ENCODE measurements around the gene SPAST.
"Not testable (repeated sequence)": the region's sequence is repeated elsewhere in the genome, so short reads cannot be mapped to it uniquely, and the experiment has no call there.

SPAST gene

DNA sequence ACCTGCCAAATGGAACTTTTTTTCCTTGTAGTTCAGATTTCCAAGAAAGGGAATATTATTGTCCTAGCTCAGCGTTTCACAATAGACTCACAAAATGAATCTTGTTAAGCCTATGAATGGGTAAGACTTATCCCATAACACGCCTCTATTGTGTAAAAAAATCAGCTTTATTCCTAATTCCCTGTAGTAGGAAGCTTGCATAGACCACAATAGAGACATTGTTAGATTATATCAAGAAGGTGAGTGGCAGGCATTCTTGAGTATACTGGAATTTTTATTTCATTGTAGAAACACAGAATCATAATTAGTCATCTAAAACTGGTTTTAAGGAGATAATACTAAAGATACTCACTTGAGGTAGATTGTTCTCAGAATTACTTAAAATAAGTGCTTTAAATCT is 55.8 kb downstream of the SPAST start:
- no peak for DNase-seq (ENCODE audit: low read depth in 2 of 3, low spot score in 2 of 3)

DNA sequence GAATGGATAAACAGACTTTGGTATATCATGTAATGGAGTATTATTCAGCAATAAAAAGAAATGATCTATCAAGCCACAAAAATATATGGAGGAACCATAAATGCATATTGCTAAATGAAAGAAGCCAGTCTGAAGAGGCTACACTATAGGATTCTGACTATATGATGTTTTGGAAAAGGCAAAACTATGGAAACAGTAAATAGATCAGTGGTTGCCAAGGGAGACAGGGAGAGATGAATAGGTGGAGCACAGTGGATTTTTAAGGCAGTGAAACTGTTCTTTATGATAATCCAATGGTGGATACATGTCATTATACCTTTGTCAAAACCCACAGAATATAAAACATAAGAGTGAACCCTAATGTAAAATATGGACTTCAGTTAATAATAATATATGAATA is 61.3 kb downstream of the SPAST start:
- no peak for DNase-seq (ENCODE audit: low read depth in 2 of 3, low spot score in 2 of 3)

DNA sequence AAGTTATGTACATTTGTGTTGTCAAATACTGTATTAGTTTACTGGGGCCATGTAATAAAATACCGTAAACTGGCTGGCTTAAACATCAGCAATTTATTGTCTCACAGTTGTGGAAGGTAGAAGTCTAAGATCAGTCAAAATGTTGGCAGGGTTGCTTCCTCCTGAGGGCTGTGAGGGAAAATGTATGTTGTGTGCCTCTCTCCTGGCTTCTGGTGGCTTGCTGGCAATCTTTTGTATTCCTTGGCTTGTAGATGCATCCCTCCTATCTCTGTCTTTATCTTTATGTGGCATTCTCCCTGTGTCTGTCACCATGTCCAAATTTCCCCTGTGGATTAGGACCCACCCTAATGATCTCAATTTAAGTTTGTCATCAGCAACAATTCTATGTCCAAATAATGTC is 65.3 kb downstream of the SPAST start:
- no peak for DNase-seq (ENCODE audit: low read depth in 2 of 3, low spot score in 2 of 3)

DNA sequence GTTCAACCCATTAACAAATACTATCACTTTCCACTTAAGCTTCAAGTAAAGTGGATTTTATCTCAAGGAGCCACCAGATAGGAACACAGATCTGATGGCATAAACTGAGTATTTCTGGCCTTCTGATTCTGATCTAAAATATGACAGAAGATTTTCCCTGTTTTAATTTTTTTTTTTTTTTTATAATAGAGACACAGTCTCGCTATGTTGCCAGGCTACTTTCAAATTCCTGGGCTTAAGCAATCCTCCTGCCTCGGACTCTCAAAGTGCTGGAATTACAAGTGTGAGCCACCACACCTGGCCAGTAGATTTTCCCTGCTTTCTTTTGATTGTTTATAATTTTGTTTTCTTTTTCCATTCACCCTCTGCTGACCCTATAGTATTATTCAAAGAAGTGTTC is 65.7 kb downstream of the SPAST start:
- DNase-seq (ENCODE audit: low read depth in 2 of 3, low spot score in 2 of 3) = no peak

DNA sequence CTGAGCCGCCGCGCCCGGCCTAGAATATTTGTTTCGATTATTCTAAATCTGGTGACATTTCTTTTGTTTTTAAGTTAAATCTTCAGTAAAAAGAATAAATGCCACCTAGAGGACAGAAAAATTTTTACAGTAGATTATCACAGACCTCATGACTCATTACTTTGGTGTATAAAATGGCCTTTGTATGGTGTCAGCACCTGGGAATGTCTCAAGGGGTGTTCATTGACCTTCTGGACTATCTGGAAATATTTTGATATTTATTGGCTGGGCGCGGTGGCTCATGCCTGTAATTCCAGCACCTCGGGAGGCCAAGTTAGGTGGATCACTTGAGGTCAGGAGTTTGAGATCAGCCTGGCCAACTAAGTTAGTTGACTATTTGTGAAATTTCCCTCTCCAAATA is 72.1 kb downstream of the SPAST start:
- DNase-seq (ENCODE audit: low read depth in 2 of 3, low spot score in 2 of 3) = no peak

DNA sequence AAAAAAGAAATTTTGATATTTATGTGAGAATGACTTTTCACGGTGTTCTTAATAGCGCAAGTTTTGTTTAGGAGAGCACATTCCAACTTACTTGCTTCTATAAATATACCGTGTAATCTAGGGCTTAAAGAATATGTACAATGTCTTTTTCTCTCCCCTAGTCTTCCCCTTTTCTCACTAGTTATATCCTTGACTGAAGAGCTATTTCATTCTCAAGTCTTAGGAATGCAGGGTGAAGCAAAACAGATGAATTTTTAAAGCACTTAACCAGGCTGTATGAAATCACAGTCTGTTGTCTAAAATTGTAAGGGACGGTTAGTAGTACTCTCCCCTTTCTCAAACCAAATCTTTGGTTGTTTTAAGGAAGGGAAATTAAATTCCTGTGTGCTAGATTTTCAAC is 72.7 kb downstream of the SPAST start:
- no peak for DNase-seq (ENCODE audit: low read depth in 2 of 3, low spot score in 2 of 3)

DNA sequence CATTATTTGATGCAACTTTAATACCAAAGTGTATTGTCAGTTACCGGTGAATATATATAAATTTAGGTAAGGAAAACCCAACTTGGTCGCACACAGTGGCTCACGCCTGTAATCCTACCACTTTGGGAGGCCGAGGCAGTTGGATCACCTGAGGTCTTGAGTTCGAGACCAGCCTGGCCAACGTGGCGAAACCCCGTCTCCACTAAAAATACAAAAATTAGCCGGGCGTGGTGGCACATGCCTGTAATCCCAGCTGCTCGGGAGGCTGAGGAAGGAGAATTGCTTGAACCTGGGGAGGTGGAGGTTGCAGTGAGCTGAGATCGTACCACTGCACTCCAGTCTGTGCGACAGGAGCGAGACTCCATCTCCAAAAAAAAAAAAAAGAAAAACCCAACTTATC is 88.2 kb downstream of the SPAST start:
- DNase-seq (ENCODE audit: low read depth in 2 of 3, low spot score in 2 of 3) = not testable (repeated sequence)

DNA sequence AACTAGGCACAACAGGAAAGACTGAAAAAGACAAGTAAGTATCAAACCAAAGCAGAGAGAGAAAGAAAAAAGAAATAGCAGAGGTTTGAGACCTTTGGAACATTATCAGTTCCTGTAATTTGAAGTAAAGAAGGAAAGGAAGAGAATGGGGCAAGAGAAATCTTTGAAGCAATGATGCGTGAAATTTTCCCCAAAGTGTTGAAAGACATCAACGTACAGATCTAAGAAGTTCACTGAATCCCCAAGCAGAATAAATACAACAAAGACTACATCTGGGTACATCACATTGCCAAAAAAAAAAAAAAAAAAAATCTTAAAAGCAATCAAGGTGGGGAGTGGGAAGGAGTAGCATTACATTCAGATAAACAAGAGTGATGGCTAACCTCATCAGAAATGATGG is 96.3 kb downstream of the SPAST start:
- no peak for DNase-seq (ENCODE audit: low read depth in 2 of 3, low spot score in 2 of 3)

DNA sequence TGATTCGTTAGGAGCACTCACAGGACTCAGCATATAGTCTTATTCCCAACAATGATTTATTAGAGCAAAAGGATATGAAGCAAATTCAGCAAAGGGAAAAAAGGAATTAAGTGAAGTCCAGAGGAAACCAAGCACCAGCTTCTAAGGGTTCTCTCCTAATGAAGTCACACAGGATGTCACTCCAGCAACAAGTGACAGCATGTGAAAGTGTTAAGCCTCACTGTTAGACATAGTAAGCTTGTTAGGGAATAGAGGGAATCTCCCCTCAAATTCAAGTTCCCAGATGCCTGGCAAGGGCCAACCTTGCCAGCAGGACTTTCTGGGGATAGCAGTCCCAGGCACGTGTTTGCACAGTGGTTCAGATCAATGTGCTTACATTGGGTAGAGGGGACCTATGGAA is 97.9 kb downstream of the SPAST start:
- no peak for DNase-seq (ENCODE audit: low read depth in 2 of 3, low spot score in 2 of 3)

DNA sequence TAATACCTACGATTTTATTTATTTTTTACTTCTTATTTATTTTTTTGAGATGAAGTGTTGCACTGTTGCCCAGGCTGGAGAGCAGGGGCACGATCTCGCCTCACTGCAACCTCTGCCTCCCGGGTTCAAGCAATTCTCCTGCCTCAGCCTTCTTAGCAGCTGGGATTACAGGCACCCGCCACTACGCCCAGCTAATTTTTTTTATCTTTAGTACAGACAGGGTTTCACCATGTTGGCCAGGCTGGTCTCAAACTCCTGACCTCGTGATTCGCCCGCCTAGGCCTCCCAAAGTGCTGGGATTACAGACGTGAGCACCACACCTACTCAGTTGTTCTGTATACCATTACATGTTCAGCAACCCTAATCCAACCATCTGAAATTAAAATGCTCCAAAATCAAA is 100.9 kb downstream of the SPAST start:
- DNase-seq (ENCODE audit: low read depth in 2 of 3, low spot score in 2 of 3) = not testable (repeated sequence)

DNA sequence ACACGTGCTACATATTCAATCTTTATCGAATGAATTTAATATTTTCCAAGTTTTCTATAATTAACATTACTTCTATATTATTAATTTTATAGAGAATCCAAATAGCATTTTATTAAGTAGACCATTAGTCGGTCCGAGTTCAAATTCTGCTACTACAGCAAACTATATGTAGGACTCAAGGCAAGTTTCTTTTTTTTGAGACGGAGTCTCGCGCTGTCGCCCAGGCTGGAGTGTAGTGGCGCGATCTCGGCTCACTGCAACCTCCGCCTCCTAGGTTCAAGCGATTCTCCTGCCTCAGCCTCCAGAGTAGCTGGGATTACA is 101.6 kb downstream of the SPAST start:
- not testable (repeated sequence) for DNase-seq (ENCODE audit: low read depth in 2 of 3, low spot score in 2 of 3)

DNA sequence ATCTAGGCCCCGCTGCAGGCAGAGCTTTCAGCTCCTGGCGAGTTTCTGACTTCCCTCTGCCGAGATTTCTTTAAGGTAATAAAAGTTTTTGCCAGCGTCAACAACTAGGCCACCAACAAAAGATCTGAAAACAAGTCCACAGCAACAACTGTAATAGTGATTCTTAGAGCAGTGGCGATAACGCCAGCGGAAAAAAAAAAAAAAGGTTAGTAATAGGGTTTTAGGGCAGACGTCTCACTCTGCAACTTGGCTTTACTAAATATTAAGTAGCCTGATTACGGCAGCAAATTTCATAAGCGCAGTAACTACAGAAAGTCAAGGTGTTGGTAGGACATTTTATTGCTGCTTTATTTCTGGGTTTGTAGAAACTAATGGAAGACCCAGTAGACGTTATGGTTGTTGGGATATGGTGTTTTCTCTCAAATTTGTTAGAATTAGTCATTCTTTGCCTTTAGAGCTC is 102.8 kb downstream of the SPAST start:
- no peak for DNase-seq (ENCODE audit: low read depth in 2 of 3, low spot score in 2 of 3)

DNA sequence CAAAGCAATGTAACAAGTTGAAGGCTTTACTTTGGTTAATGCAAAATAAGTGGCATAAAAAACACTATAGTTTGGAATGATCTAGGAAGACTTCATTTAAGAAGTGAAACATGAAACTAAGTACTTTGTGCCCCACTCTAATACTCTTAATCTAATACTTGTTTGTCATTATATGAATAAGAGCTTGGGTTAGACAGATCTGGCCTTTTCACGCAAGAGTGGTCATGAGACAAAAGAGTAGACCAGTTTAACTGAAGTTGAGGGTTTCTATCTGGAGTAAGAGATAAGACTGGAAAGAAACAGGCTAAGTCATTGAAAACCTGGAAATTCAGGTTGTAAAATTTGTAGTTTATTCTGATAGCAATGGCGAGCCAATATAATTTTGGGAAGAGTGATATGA is 105.2 kb downstream of the SPAST start:
- no peak for DNase-seq (ENCODE audit: low read depth in 2 of 3, low spot score in 2 of 3)

DNA sequence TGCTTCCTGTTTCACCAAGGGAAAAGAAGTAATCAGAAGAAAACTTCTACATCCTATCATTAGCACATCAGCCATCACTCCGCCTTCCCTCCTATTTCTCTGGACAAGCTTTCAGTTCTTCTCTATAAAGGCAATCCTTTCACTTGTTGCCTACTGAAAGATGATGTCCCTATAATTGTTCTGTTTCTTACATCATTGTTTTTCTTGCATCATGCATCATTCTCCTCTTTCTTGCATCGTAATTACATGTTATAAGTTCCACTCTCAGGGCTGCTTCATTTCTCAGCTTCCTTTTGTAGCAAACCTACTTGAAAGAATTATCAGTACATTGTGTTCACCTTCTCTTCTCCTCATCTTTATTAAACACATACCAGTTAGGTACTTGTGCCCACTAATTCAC is 109.5 kb downstream of the SPAST start:
- no peak for DNase-seq (ENCODE audit: low read depth in 2 of 3, low spot score in 2 of 3)

DNA sequence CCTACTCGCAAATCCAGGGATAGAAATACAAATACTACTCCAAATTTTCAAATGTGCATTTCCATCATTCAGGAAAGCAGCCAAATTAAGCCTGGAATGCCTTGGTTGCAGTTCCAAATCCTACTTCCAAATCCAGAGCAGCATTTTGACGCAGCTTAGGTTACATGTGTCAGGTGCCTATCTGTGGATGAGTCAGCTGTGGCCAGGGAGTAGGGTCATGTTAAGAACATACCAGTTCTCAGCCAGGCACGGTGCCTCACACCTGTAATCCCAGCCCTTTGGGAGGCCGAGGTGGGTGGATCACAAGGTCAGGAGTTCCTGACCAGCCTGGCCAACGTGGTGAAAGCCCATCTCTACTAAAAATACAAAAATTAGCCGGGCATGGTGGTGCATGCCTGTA is 119.3 kb downstream of the SPAST start:
- DNase-seq (ENCODE audit: low read depth in 2 of 3, low spot score in 2 of 3) = no peak

DNA sequence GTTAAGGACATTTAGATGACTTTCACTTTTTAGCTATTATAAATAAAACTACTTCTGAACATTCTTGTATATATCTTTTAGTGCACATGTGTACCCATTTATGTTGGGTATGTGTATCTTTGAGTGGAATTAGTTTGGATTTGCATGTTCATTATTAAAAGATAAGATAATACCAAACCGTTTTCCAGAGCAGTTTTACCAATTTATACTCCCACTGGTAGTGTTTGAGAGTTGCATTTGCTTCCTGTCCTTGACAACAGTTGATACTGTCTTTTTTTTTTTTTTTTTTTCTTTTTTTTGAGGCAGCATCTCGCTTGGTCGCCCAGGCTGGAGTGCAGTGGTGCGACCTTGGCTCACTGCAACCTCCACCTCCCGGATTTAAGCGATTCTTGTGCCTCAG is 125.7 kb downstream of the SPAST start:
- no peak for DNase-seq (ENCODE audit: low read depth in 2 of 3, low spot score in 2 of 3)

DNA sequence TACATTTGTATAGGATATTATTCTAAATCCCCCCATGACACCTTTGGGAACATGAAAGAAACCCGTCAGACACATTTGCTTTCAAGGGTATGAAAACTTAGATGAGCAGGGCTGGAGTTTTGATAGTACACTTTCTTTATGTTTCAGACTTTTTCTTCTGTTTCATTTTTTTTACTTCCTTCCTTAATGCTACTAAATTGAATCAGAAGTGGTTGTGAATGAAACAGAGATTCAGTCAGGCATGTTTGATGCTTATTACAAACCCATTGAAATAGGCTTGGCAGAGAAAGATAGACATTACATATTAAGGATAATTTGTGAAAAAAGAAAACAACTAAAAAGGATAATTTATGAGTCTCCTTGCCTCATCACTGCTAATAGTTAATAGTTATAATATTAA is 129.1 kb downstream of the SPAST start:
- DNase-seq (ENCODE audit: low read depth in 2 of 3, low spot score in 2 of 3) = no peak

DNA sequence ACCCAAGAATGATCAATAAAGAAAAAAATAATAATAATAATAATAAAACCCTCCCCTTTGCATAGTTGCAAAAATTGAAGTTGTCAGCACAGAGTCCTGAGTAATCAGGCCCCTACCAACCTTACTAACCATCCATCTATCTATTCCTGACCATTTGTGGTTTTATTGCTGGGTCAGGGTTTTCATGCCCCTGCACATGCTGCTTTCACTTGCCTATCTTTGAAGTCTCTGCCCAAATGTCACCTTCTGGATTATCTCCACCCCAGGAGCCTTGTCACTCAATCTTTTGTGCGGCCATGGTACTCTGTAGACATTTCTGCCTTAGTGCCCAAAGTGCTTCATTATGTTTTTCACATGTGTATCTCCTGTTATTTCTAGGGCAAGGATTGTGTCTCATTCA is 137.5 kb downstream of the SPAST start:
- DNase-seq (ENCODE audit: low read depth in 2 of 3, low spot score in 2 of 3) = no peak

DNA sequence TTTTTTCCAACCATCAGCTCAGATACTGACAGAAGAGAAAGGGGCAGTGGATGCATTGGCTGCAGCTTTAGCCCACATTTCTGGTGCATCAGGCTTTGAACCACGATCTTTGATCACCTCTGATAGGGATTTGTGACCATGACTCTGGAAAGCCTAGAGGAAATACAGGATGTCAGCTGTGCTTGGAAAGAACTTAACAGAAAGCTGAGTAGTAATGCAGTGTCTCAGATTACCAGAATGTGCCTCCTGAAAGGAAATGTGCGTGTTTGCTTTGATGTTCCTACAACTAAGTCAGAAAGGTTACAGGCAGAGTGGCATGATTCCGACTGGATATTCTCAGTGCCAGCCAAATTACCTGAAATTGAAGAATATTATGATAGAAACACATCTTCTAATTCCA is 140.1 kb downstream of the SPAST start:
- DNase-seq (ENCODE audit: low read depth in 2 of 3, low spot score in 2 of 3) = not testable (repeated sequence)

Measured in activated CD8-positive, alpha-beta memory T cell treated with anti-CD3 and anti-CD28 coated beads for 48 hours (primary cell).